Right ventricle myocardium superior (tissue), 1 donor: ENCODE measurements around the gene FAM170B. TPM values are rescaled to one million over a fixed set of nuclear protein-coding genes. Genes with fewer than 3 reads are reported as not detected.

Experiments used
- ATAC-seq: fragments of 200-7000 bp; cut with Tn5 transposase; one replicate; pipeline ENCODE4 v1.9.1; 2020; ENCODE audit warnings: mild to moderate bottlenecking; ENCODE audit not compliant: poor library complexity
- DNase-seq: peaks from one replicate; pipeline ENCODE4 v3.0.0-alpha.2; 2020
- intact Hi-C: fragments of 100-400 bp; cut with DNase I; formaldehyde crosslinking; loops from one replicate; pipeline ENCODE4 v1.11.2; 2022
- total RNA-seq: library from RNA; stranded (reverse); fragmentation: NEBNext Ultra II Directional; extraction: Animal tissue kit (Norgen Biotek cat#: 25700); gene quantifications from one replicate; pipeline ENCODE4 v1.2.1, GENCODE V29; 2021
- donor health status: DM: no; HTN: yes; CAD: no; lungs with severe emphysema.

FAM170B gene
- total RNA-seq, 1 donor from 2014 or later: not detected

GRCh38 chr10:49093922-49094321 is 39.9 kb downstream of the FAM170B start:
- no peak for ATAC-seq
- no peak for DNase-seq
- intact Hi-C loops: no loop called here

GRCh38 chr10:49092477-49092876 is 41.3 kb downstream of the FAM170B start:
- no peak for ATAC-seq
- no peak for DNase-seq
- intact Hi-C loops: no loop called here

GRCh38 chr10:49091450-49092210 is 42.2 kb downstream of the FAM170B start:
- ATAC-seq (no peak), DNase-seq (no peak)
- intact Hi-C loops: no loop called here

GRCh38 chr10:49090696-49091380 is 43.0 kb downstream of the FAM170B start:
- DNase-seq (no peak), ATAC-seq (no peak)
- intact Hi-C loops: no loop called here

- intact Hi-C loops: no loop called here
Measured at GRCh38 chr10:49090189-49090575, 43.6 kb downstream of the FAM170B start.

GRCh38 chr10:49089557-49090188 is 44.1 kb downstream of the FAM170B start:
- ATAC-seq (peak; percentile 84), DNase-seq (no peak)
- intact Hi-C loops: no loop called here

More at GRCh38 chr10:49090189-49090575, 43.6 kb downstream of the FAM170B start:
- no peak for DNase-seq
- ATAC-seq: no peak

- DNase-seq (no peak), ATAC-seq (no peak)
- intact Hi-C loops: no loop called here
Measured at GRCh38 chr10:49089152-49089551, 44.7 kb downstream of the FAM170B start.

- DNase-seq (no peak), ATAC-seq (no peak)
- intact Hi-C loops: no loop called here
Measured at GRCh38 chr10:49086889-49087288, 46.9 kb downstream of the FAM170B start.

- DNase-seq: peak; percentile 75
- ATAC-seq: peak; percentile 59
- intact Hi-C loops: no loop called here
Measured at GRCh38 chr10:49083261-49083660, 50.6 kb downstream of the FAM170B start.

GRCh38 chr10:49082766-49083165 is 51.1 kb downstream of the FAM170B start:
- intact Hi-C loops: no loop called here
- DNase-seq: peak; percentile 55
- peak; percentile 47 for ATAC-seq

- intact Hi-C loops: no loop called here
- ATAC-seq: peak; percentile 71
- peak; percentile 75 for DNase-seq
Measured at GRCh38 chr10:49081547-49082275, 52.1 kb downstream of the FAM170B start.

Other genes starting within 250 kb of the FAM170B start
- not detected for gene LRRC18, start 194.2 kb downstream of the FAM170B start, total RNA-seq
- gene VSTM4, start 18.5 kb downstream of the FAM170B start, total RNA-seq: 22.4 TPM
- gene TMEM273, start 54.4 kb upstream of the FAM170B start, total RNA-seq: 28.5 TPM
- gene C10orf71, start 165.1 kb upstream of the FAM170B start, total RNA-seq: 108 TPM